ENCODE data around the gene SPIRE1.
A peak's percentile ranks its signal among the peaks of the same experiment; 100 is the strongest.

The SPIRE1 gene

DNA sequence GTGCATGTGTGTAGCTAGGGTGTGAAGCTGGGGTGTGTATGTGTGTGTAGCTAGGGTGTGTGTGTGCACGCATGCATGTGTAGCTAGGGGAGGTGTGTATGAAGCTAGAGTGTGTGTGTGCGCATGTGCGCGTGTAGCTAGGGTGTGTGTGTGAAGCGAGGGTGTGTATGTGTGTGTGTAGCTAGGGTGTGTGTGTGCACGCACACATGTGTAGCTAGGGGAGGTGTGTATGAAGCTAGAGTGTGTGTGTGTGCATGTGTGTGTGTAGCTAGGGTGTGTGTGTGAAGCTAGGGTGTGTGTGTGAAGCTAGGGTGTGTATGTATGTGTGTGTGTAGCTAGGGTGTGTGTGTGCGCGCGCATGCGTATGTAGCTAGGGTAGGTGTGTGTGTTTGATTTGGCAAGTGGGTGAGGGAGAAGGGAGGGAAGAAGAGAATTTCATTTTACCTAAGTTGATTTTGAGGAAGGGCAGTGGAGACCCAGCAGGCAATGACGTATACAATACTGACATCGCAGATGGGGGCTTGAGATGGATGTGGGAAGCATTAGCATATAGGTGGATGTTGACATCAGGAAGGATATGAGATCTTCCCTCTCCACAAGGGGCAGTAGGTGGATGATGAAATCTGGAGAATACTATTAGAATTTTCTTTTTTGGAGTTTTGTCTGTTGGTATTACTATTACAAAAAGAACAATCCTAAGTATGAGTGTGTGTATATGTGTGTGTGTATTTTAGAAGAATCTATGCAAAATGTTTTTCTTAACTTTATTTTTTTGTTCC is 179.4 kb downstream of the SPIRE1 start:
- TF ChIP-seq, protein P1, sequence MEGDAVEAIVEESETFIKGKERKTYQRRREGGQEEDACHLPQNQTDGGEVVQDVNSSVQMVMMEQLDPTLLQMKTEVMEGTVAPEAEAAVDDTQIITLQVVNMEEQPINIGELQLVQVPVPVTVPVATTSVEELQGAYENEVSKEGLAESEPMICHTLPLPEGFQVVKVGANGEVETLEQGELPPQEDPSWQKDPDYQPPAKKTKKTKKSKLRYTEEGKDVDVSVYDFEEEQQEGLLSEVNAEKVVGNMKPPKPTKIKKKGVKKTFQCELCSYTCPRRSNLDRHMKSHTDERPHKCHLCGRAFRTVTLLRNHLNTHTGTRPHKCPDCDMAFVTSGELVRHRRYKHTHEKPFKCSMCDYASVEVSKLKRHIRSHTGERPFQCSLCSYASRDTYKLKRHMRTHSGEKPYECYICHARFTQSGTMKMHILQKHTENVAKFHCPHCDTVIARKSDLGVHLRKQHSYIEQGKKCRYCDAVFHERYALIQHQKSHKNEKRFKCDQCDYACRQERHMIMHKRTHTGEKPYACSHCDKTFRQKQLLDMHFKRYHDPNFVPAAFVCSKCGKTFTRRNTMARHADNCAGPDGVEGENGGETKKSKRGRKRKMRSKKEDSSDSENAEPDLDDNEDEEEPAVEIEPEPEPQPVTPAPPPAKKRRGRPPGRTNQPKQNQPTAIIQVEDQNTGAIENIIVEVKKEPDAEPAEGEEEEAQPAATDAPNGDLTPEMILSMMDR (conservative IDR thresholded peaks at IDR 0.05; ENCODE audit: low read depth, low read length), result peak; percentile 22
- no peak for DNase-seq (ENCODE audit: low read depth)
- no peak overlapping the region for H3K4me3 ChIP-seq (ENCODE audit: low read depth, low read length)

DNA sequence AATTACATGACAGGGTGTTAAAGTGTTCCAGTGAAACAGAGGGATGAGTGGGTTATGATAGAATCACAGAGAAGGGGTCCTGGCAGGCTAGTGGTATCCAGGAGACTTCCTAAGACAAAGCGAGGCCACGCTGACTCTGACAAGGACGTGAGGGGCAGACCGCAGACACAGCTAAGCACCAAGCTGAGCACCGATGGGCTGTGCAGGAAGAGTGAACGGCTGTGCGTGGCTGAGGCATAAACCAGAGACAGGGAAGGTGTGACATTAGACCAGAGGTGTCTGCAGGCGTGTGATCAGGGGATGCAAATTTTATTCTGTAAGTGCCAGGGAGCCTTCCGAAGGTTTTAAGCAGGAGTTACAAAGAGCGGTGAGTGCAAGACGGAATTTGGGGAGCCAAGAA is 180.3 kb downstream of the SPIRE1 start:
- H3K4me3 ChIP-seq (ENCODE audit: low read depth, low read length), result no peak overlapping the region
- no peak for DNase-seq (ENCODE audit: low read depth)
- TF ChIP-seq, protein P1 (conservative IDR thresholded peaks at IDR 0.05; ENCODE audit: low read depth, low read length), result no peak

DNA sequence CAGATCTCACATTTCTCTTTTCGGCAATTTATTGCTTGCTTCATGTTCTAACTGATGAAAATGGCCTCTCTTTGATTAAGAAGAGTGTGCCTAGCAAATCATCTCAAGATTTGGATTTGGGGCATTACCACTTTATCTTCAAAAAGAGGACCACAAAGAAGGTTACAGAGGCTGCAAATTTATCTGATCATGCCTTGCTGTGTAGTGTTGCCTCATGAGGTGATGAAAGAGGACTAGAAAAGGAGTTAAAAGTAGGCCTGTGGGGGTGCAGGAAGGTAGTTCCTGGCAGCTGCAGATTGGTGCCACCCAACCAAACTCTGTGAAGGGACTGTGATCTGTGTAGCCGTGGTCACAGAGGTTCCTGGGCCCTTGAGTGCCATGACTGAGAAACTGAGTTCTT is 181.0 kb downstream of the SPIRE1 start:
- no peak for DNase-seq (ENCODE audit: low read depth)
- TF ChIP-seq, protein P1 (conservative IDR thresholded peaks at IDR 0.05; ENCODE audit: low read depth, low read length), result no peak
- H3K4me3 ChIP-seq (ENCODE audit: low read depth, low read length), result no peak overlapping the region

DNA sequence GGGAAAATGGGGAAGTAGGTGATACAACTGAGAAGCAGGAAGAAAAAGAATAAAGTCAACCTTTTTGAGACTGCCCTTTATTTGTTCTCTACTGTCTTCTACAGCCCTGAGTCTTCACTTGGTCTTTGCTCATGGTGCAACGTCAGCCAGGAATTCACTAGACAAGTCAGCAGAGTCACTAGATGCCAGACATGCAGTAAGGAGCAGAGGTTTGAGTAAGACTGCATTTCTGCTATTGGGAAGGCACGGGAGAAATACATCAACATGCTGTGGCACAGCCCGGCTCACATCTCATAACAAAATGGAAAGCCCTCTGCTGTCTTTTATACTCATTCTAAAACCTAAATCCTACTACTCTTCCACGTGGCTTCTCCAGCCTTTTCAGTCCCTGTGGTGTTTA is 183.0 kb downstream of the SPIRE1 start:
- TF ChIP-seq, protein P1 (conservative IDR thresholded peaks at IDR 0.05; ENCODE audit: low read depth, low read length), result no peak
- peak; percentile 43 for DNase-seq (ENCODE audit: low read depth)
- H3K4me3 ChIP-seq (ENCODE audit: low read depth, low read length), result no peak overlapping the region

DNA sequence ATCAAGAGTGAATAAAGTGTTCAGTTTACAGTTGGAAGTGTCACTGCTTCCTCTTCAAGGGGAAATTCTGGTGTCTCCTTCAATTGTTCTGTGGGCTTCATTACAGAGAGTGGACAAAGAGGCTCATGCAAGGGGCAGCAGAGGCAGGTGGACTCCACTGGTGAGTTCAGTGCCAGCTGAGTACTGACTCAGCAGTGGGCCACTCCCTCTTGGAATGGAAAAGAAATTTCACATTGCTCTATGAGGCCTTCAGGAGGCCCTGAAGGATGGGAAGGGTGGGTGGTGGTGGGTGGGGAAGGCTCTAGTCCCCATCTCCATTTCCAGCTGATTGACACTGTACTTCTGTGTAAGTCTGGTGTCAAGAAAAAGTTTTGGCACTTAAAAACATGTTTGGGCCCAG is 183.8 kb downstream of the SPIRE1 start:
- DNase-seq (ENCODE audit: low read depth), result no peak
- H3K4me3 ChIP-seq (ENCODE audit: low read depth, low read length), result no peak overlapping the region
- TF ChIP-seq, protein P1 (conservative IDR thresholded peaks at IDR 0.05; ENCODE audit: low read depth, low read length), result no peak

DNA sequence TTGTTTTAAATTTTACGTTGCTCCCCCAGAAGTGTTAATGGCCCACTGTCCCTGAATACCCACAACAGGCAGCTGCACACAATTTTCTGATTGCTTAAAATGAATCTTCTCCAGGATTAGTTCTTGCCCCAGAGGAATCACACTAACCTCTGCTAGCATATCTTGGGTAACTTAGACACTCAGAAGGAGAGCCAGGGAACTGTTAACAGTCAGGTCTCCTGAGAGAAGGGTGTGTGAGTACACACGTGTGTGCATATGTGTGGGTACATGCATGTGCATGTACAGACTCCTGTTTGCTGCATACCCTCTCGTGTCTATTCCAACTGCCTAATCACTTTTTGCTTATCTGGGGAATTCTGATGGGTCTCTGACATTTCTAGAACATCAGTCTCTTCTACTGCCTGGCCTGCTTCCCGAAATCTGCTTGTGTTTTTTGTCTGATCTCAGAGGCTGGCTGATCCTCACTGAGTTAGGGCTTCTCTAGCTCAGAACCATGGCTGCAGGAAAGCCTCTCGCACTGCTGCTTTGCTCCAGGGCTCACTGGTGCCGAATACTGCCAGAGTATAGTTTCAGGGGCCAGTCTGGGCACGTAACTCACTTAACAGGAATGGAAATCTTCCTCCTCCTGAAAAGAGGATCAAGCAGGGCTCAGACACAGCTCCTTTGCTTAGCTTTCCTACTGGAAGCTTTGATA is 187.4 kb downstream of the SPIRE1 start:
- TF ChIP-seq, protein P1 (conservative IDR thresholded peaks at IDR 0.05; ENCODE audit: low read depth, low read length), result no peak
- no peak overlapping the region for H3K4me3 ChIP-seq (ENCODE audit: low read depth, low read length)
- peak; percentile 19 for DNase-seq (ENCODE audit: low read depth)

Measured in choroid plexus epithelial cell (primary cell).